Loucy (cell line): ENCODE data around the gene MPDZ.
"Not testable (repeated sequence)": the region's sequence is repeated elsewhere in the genome, so short reads cannot be mapped to it uniquely, and the experiment has no call there.

Experiments
- H2AFZ ChIP-seq: fragments of 200-600 bp; sonication (generic); 2 replicates; pipeline ENCODE4 v1.6.0; 2016; ENCODE audit warnings: antibody characterized with exemption, mild to moderate bottlenecking, low read length, moderate library complexity
- H3F3A ChIP-seq: fragments of 200-600 bp; 2 replicates; pipeline ENCODE4 v1.6.0; 2016; ENCODE audit warnings: antibody characterized with exemption, low read depth, mild to moderate bottlenecking
- H3K27me3 ChIP-seq: fragments of 200-600 bp; sonication (generic); 2 replicates; pipeline ENCODE4 v1.6.1; 2014; ENCODE audit warnings: low read length, mild to moderate bottlenecking; ENCODE audit not compliant: insufficient read depth, poor library complexity, severe bottlenecking
- H3K36me3 ChIP-seq: fragments of 200-600 bp; sonication (generic); 2 replicates; pipeline ENCODE4 v1.6.1; 2016; ENCODE audit warnings: low read length; ENCODE audit not compliant: insufficient read depth
- H3K4me1 ChIP-seq: fragments of 200-600 bp; sonication (generic); 2 replicates; pipeline ENCODE4 v1.5.1; 2014; ENCODE audit warnings: low read length, mild to moderate bottlenecking; ENCODE audit not compliant: insufficient read depth, poor library complexity, severe bottlenecking
- H3K4me2 ChIP-seq: fragments of 200-600 bp; sonication (generic); 2 replicates; pipeline ENCODE4 v1.6.0; 2014; ENCODE audit warnings: antibody characterized with exemption, low read length, low read depth, mild to moderate bottlenecking; ENCODE audit not compliant: poor library complexity, severe bottlenecking
- H3K4me3 ChIP-seq: fragments of 200-600 bp; sonication (generic); 2 replicates; pipeline ENCODE4 v1.5.1; 2014; ENCODE audit warnings: low read length, mild to moderate bottlenecking, mixed read lengths; ENCODE audit not compliant: poor library complexity, severe bottlenecking
- H3K79me2 ChIP-seq: fragments of 200-600 bp; sonication (generic); 2 replicates; pipeline ENCODE4 v1.6.1; 2014; ENCODE audit warnings: low read length; ENCODE audit not compliant: insufficient read depth
- H3K9ac ChIP-seq: fragments of 200-600 bp; sonication (generic); 2 replicates; pipeline ENCODE4 v1.6.0; 2014; ENCODE audit warnings: mild to moderate bottlenecking, low read depth, low read length, moderate library complexity; ENCODE audit not compliant: poor library complexity, severe bottlenecking
- H3K9me2 ChIP-seq: fragments of 200-600 bp; sonication (generic); replicated peaks from 2 replicates; pipeline ENCODE4 v1.6.1; 2016; ENCODE audit warnings: low read depth, low read length, mixed read lengths
- H3K9me3 ChIP-seq: fragments of 200-600 bp; sonication (generic); 2 replicates; pipeline ENCODE4 v1.6.1; 2014; ENCODE audit warnings: mild to moderate bottlenecking, antibody characterized with exemption, low read length, low read depth; ENCODE audit not compliant: insufficient read depth
- H4K20me1 ChIP-seq: fragments of 200-600 bp; sonication (generic); 2 replicates; pipeline ENCODE4 v1.6.0; 2014; ENCODE audit warnings: antibody characterized with exemption, low read length, mild to moderate bottlenecking; ENCODE audit not compliant: insufficient read depth, poor library complexity, severe bottlenecking
- CTCF ChIP-seq: fragments of 200-600 bp; sonication (generic); conservative IDR thresholded peaks from 2 replicates; pipeline ENCODE4 v1.5.1; 2014; ENCODE audit warnings: mild to moderate bottlenecking, antibody characterized with exemption, low read length
- EZH2phosphoT487 ChIP-seq: fragments of 200-600 bp; IDR thresholded peaks from 2 replicates; pipeline ENCODE4 v1.6.1; 2018; ENCODE audit warnings: antibody characterized with exemption, mild to moderate bottlenecking, moderate library complexity, borderline replicate concordance

MPDZ gene

GRCh38 chr9:13234932-13235331, 44.6 kb downstream of the MPDZ start:
- H3K4me1 ChIP-seq = no peaks in the 10 kb centered on the region
- H3K36me3 ChIP-seq = no peaks in the 10 kb centered on the region
- H3K4me3 ChIP-seq = no peak overlapping the region
- H3F3A ChIP-seq = no peaks in the 10 kb centered on the region
- H4K20me1 ChIP-seq = no peaks in the 10 kb centered on the region
- H3K4me2 ChIP-seq = no peak overlapping the region
- no peaks in the 10 kb centered on the region for H3K9me3 ChIP-seq
- no peaks in the 10 kb centered on the region for H3K27me3 ChIP-seq
- no peak for TF ChIP-seq CTCF
- no peak for TF ChIP-seq EZH2phosphoT487
- no peak overlapping the region for H2AFZ ChIP-seq
- no peaks in the 10 kb centered on the region for H3K9me2 ChIP-seq
- no peak overlapping the region for H3K9ac ChIP-seq
- H3K79me2 ChIP-seq = no peaks in the 10 kb centered on the region

GRCh38 chr9:13228431-13228830, 51.1 kb downstream of the MPDZ start:
- H3K4me2 ChIP-seq = no peak overlapping the region
- H3K27me3 ChIP-seq = no peaks in the 10 kb centered on the region
- no peak overlapping the region for H2AFZ ChIP-seq
- no peak for TF ChIP-seq CTCF
- no peaks in the 10 kb centered on the region for H3K36me3 ChIP-seq
- no peaks in the 10 kb centered on the region for H3K9me2 ChIP-seq
- no peaks in the 10 kb centered on the region for H3K9me3 ChIP-seq
- no peaks in the 10 kb centered on the region for H3K4me1 ChIP-seq
- H4K20me1 ChIP-seq = no peaks in the 10 kb centered on the region
- no peak overlapping the region for H3K4me3 ChIP-seq
- H3K9ac ChIP-seq = no peak overlapping the region
- H3K79me2 ChIP-seq = no peaks in the 10 kb centered on the region
- no peaks in the 10 kb centered on the region for H3F3A ChIP-seq

- no peak for TF ChIP-seq CTCF
- TF ChIP-seq EZH2phosphoT487 = no peak
- no peaks in the 10 kb centered on the region for H3K9me3 ChIP-seq
Observed at GRCh38 chr9:13224366-13224765, 55.1 kb downstream of the MPDZ start.

GRCh38 chr9:13222733-13223132, 56.8 kb downstream of the MPDZ start:
- not testable (repeated sequence) for H3K36me3 ChIP-seq, H3K9me3 ChIP-seq, H3K27me3 ChIP-seq, H3K9ac ChIP-seq, H3K9me2 ChIP-seq, H2AFZ ChIP-seq, H3K79me2 ChIP-seq, H3K4me3 ChIP-seq, H4K20me1 ChIP-seq, H3K4me2 ChIP-seq, H3K4me1 ChIP-seq, H3F3A ChIP-seq

More at GRCh38 chr9:13224366-13224765, 55.1 kb downstream of the MPDZ start:
- Histone ChIP-seq H3K4me2 (no peak overlapping the region), H3K79me2 (no peaks in the 10 kb centered on the region), H4K20me1 (no peaks in the 10 kb centered on the region), H3F3A (no peaks in the 10 kb centered on the region), H3K9ac (no peak overlapping the region), H3K4me1 (no peaks in the 10 kb centered on the region), H3K27me3 (no peaks in the 10 kb centered on the region), H3K4me3 (no peak overlapping the region), H3K9me2 (no peaks in the 10 kb centered on the region), H2AFZ (no peak overlapping the region), H3K36me3 (no peaks in the 10 kb centered on the region)
